Endothelial cell of umbilical vein (primary cell): ENCODE measurements around the gene PLEKHA7. TPM values are rescaled to one million over a fixed set of nuclear protein-coding genes. Genes with fewer than 3 reads are reported as not detected.

ENCODE experiments used
- BruUV-seq: library from RNA; stranded (reverse); fragments of 400-500 nt; replicated peaks from 2 replicates; lab custom pipeline; 2021; lab: Mats Ljungman, UMichigan
- CTCF ChIA-PET: fragments of 300-600, 350-600 bp; sonication (Branson Sonifier 250); formaldehyde crosslinking; loops from one replicate; lab custom pipeline; 2021; ENCODE audit warnings: antibody characterized with exemption, inconsistent platforms; lab: Charles Lee
- POLR2A ChIA-PET: fragments of 300-600, 350-600 bp; sonication (Branson Sonifier 250); formaldehyde crosslinking; loops from one replicate; lab custom pipeline; 2021; ENCODE audit warnings: antibody characterized with exemption, inconsistent platforms; lab: Charles Lee
- DNase-seq: peaks from one replicate; pipeline ENCODE4 v3.0.0-alpha.2; 2011; ENCODE audit warnings: low read depth, low spot score
- FAIRE-seq: peaks from 2 replicates; lab custom pipeline; 2011; peaks lifted over from hg19 to GRCh38; lab: Jason Lieb, UNC
- H2AFZ ChIP-seq: 2 replicates; pipeline ENCODE4 v1.6.0; 2012; ENCODE audit warnings: low read depth, low read length, control low read depth, inconsistent platforms
- H3K27ac ChIP-seq: 2 replicates; pipeline ENCODE4 v1.5.1; 2011; ENCODE audit warnings: low read depth, mild to moderate bottlenecking, control low read depth, low read length, moderate library complexity; ENCODE audit not compliant: insufficient read depth
- H3K27me3 ChIP-seq, 2 experiments: 2 replicates each; pipeline versions ENCODE4 v1.6.0 to v1.6.1; 2011; ENCODE audit warnings: low read length in 2 of 2, mixed read lengths in 1 of 2; ENCODE audit not compliant: control insufficient read depth in 2 of 2, insufficient read depth in 2 of 2
- H3K36me3 ChIP-seq, 2 experiments: 2 replicates in 1 of 2; 3 replicates in 1 of 2; pipeline ENCODE4 v1.5.1; 2011; ENCODE audit warnings: low read length in 2 of 2, mild to moderate bottlenecking in 1 of 2, moderate library complexity in 1 of 2; ENCODE audit not compliant: control insufficient read depth in 2 of 2, insufficient read depth in 2 of 2; ENCODE audit errors: extremely low read depth in 1 of 2
- H3K4me1 ChIP-seq: 3 replicates; pipeline ENCODE4 v1.5.1; 2011; ENCODE audit warnings: mild to moderate bottlenecking, low read length; ENCODE audit not compliant: control insufficient read depth, insufficient read depth; ENCODE audit errors: extremely low read depth
- H3K4me2 ChIP-seq: 2 replicates; pipeline ENCODE4 v1.6.1; 2011; ENCODE audit warnings: low read length, control low read depth, mixed read lengths; ENCODE audit not compliant: insufficient read depth
- H3K4me3 ChIP-seq, 3 experiments: fragments of 200-600 bp in 1 of 3; sonication (generic), shearing (Covaris generic) in 1 of 3; replicated peaks in 1 of 3; 2 replicates each; pipeline ENCODE4 v1.5.1; 2011 to 2016; ENCODE audit warnings: control low read depth in 3 of 3, low read length in 3 of 3, mild to moderate bottlenecking in 2 of 3, inconsistent platforms in 1 of 3, low read depth in 1 of 3, moderate library complexity in 1 of 3; ENCODE audit not compliant: insufficient read depth in 1 of 3
- H3K79me2 ChIP-seq: 2 replicates; pipeline ENCODE4 v1.6.0; 2012; ENCODE audit warnings: low read length, inconsistent platforms; ENCODE audit not compliant: control insufficient read depth, insufficient read depth
- H3K9ac ChIP-seq: replicated peaks from 2 replicates; pipeline ENCODE3; 2011; ENCODE audit warnings: low read length, control low read depth; ENCODE audit not compliant: insufficient read depth; ENCODE audit errors: extremely low read depth
- H3K9me1 ChIP-seq: replicated peaks from 3 replicates; pipeline ENCODE4 v1.6.0; 2011; ENCODE audit warnings: mild to moderate bottlenecking, low read length; ENCODE audit not compliant: control insufficient read depth, insufficient read depth; ENCODE audit errors: extremely low read depth
- H3K9me3 ChIP-seq: replicated peaks from 2 replicates; pipeline ENCODE4 v1.5.1; 2012; ENCODE audit warnings: low read length, inconsistent platforms; ENCODE audit not compliant: control insufficient read depth, insufficient read depth
- H4K20me1 ChIP-seq: replicated peaks from 2 replicates; pipeline ENCODE3; 2011; ENCODE audit warnings: mild to moderate bottlenecking, low read length; ENCODE audit not compliant: control insufficient read depth, insufficient read depth; ENCODE audit errors: extremely low read depth
- CTCF ChIP-seq, 2 donors: IDR thresholded peaks; 1 replicate in 1 of 2; 2 replicates in 1 of 2; pipeline ENCODE4 v1.5.1; 2011; ENCODE audit warnings: low read length in 2 of 2, mild to moderate bottlenecking in 2 of 2, moderate library complexity in 2 of 2, control low read depth in 1 of 2, inconsistent platforms in 1 of 2, low read depth in 1 of 2; ENCODE audit not compliant: insufficient read depth in 1 of 2; ENCODE audit errors: extremely low read depth in 1 of 2
- EZH2 ChIP-seq: IDR thresholded peaks from 2 replicates; pipeline ENCODE4 v1.6.1; 2012; ENCODE audit warnings: borderline replicate concordance, low read depth, mild to moderate bottlenecking, moderate library complexity, low read length, inconsistent platforms; ENCODE audit not compliant: severe bottlenecking
- FOS ChIP-seq: IDR thresholded peaks from 2 replicates; pipeline ENCODE4 v1.6.1; 2011; ENCODE audit warnings: mild to moderate bottlenecking, low read length, moderate library complexity, borderline replicate concordance; ENCODE audit not compliant: insufficient read depth
- GATA2 ChIP-seq: IDR thresholded peaks from 2 replicates; pipeline ENCODE4 v1.7.0; 2011; ENCODE audit warnings: low read depth, mild to moderate bottlenecking, moderate library complexity, mixed read lengths, low read length; ENCODE audit not compliant: insufficient read length, insufficient read depth
- JUN ChIP-seq: IDR thresholded peaks from 2 replicates; pipeline ENCODE4 v1.6.1; 2011; ENCODE audit warnings: borderline replicate concordance, low read depth; ENCODE audit not compliant: insufficient read length, insufficient read depth
- MAX ChIP-seq: IDR thresholded peaks from 2 replicates; pipeline ENCODE4 v1.6.1; 2011; ENCODE audit not compliant: insufficient read depth, insufficient read length
- MYC ChIP-seq: IDR thresholded peaks from one replicate; pipeline ENCODE4 v1.6.1; 2011; ENCODE audit warnings: mild to moderate bottlenecking, low read depth, low read length
- POLR2A ChIP-seq: IDR thresholded peaks from 2 replicates; pipeline ENCODE4 v1.6.1; 2012; ENCODE audit warnings: low read depth, mild to moderate bottlenecking, control low read depth, low read length
- POLR2AphosphoS5 ChIP-seq: IDR thresholded peaks from 2 replicates; pipeline ENCODE4 v1.6.1; 2012; ENCODE audit warnings: low read depth, mild to moderate bottlenecking, control low read depth, low read length, moderate library complexity; ENCODE audit not compliant: insufficient read depth
- dilution Hi-C: fragments of 300-500 bp; cut with MboI; formaldehyde crosslinking; loops from one replicate; pipeline ENCODE4 v1.15.0; 2019; ENCODE audit warnings: low sequenced_read_pairs; ENCODE audit not compliant: extremely low pct_ligation_motif_present
- intact Hi-C: fragments of 100-400 bp; cut with micrococcal nuclease; formaldehyde crosslinking; loops from one replicate; pipeline ENCODE4 v1.10.0; 2022
- polyA plus RNA-seq, 4 experiments: library from polyadenylated mRNA; depleted of rRNA in 3 of 4; stranded (reverse) in 3 of 4; unstranded in 1 of 4; fragments of >200 nt; gene quantifications; 2 replicates each; pipeline versions ENCODE4 v1.2.1 to v1.2.3, GENCODE V29; 2011 to 2012; ENCODE audit warnings: missing spikeins in 1 of 4
- total RNA-seq: library from RNA; stranded (reverse); gene quantifications from 2 replicates; pipeline ENCODE4 v1.2.3, GENCODE V29; 2021

The PLEKHA7 gene
- total and polyA plus RNA-seq, 2 donors (not counting 3 experiments of a cell fraction or from before 2014, with no cell fraction given): 1.7 to 3.8 TPM

DNA sequence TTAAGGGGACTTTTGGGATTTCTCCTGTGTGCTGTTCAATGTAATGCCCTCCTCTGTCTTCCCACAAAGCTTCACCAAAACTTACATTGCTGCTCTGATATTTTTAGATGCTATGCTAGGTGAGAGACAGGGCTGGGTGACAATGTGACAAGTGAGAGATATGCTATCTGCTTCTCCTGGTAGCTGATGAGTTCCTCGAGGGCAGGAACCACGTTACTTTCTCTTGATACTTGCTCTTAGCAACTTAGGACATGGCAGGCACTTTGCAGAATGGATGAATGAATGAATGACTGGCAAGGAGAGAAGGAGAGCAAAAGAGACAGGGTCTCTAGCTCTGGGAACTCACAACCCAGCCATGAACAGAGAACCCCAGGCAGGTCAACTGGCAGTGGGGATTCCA is 160.4 kb downstream of the PLEKHA7 start:
- Histone ChIP-seq H3K9me1 (no peaks in the 10 kb centered on the region), H3K9ac (no peak overlapping the region), H3K9me3 (no peaks in the 10 kb centered on the region), H3K36me3 (no peaks in the 10 kb centered on the region), H3K27ac (no peak overlapping the region), H4K20me1 (no peaks in the 10 kb centered on the region), H3K4me2 (no peak overlapping the region), H3K79me2 (no peaks in the 10 kb centered on the region), H3K27me3 (peaks cover 0 to under 1% of the 10 kb centered on the region in 2 experiments), H3K4me3 (no peak overlapping the region), H2AFZ (no peak overlapping the region), H3K4me1 (peaks cover 5% of the 10 kb centered on the region)
- no peak for TF ChIP-seq EZH2
- no peak for TF ChIP-seq POLR2AphosphoS5
- no peak for TF ChIP-seq JUN
- TF ChIP-seq GATA2: no peak
- no peak for TF ChIP-seq POLR2A
- TF ChIP-seq CTCF (IDR thresholded peaks at IDR 0.05; ENCODE audit: extremely low read depth in 1 of 2, insufficient read depth in 1 of 2, low read depth in 1 of 2, low read length in 2 of 2): no peak
- TF ChIP-seq MYC: no peak
- no peak for TF ChIP-seq MAX
- no peak for TF ChIP-seq FOS
- dilution Hi-C loops (no loop called here), intact Hi-C loops (no loop called here)
- BruUV-seq: no TSS peak
- CTCF ChIA-PET: interaction anchor here (1.3 to 1.8 kb wide), 3 partner anchors 34 to 209 kb away, joined by 3 to 4 read pairs (median 4); no protein-coding TSS in a partner anchor
- no peak for DNase-seq
- FAIRE-seq: no peak
- POLR2A ChIA-PET: no interaction called here
